Stimulated activated CD4-positive, alpha-beta T cell treated with anti-CD3 and anti-CD28 coated beads, Interleukin-2, amount 100 ng/mL, for 24 hours (primary cell): ENCODE measurements around the gene CD14.
"Not testable (repeated sequence)": the region's sequence is repeated elsewhere in the genome, so short reads cannot be mapped to it uniquely, and the experiment has no call there.

Experiments used
- DNase-seq, 2 donors: peaks; one replicate each; pipeline ENCODE4 v3.0.0-alpha.2; 2020

CD14 gene

DNA sequence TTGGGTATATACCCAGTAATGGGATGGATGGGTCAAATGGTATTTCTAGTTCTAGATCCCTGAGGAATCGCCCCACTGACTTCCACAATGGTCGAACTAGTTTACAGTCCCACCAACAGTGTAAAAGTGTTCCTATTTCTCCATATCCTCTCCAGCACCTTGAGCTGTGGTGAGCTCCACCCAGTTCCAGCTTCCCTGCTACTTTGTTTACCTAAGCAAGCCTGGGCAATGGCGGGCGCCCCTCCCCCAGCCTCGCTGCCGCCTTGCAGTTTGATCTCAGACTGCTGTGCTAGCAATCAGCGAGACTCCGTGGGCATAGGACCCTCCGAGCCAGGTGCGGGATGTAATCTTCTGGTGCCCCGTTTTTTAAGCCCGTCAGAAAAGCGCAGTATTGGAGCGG is 39.9 kb downstream of the CD14 start:
- not testable (repeated sequence) for DNase-seq

- no peak for DNase-seq
Measured at GRCh38 chr5:140591747-140592372, 41.1 kb downstream of the CD14 start.

GRCh38 chr5:140590861-140591260 is 42.1 kb downstream of the CD14 start:
- no peak for DNase-seq

- DNase-seq, result no peak
Measured at GRCh38 chr5:140588311-140589070, 44.5 kb downstream of the CD14 start.

DNA sequence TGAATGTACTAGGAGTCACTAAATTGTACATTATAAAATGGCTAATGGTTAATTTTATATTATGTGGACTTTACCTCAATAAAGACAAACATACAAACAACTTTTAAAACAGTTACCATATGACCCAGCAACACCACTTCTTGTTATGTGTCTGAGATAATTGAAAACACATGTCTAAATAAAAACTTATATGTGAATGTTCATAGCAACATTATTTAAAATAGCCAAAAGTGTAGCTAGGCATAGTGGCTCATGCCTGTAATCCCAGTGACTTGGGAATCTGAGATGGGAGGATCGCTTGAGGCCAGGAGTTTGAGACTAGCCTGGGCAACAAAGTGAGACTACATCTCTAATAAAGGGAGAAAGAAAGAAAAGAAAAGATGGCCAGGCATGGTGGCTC is 45.5 kb downstream of the CD14 start:
- DNase-seq, result no peak
